ENCODE results near the gene MAFB. TPM values are rescaled to one million over a fixed set of nuclear protein-coding genes. Genes with fewer than 3 reads are reported as not detected.

MAFB gene
- total and polyA plus RNA-seq, 9 of the 15 experiments (the other 6 are each of a cell fraction or from before 2014, with no cell fraction given) = 0.04 TPM; not detected in 8

DNA sequence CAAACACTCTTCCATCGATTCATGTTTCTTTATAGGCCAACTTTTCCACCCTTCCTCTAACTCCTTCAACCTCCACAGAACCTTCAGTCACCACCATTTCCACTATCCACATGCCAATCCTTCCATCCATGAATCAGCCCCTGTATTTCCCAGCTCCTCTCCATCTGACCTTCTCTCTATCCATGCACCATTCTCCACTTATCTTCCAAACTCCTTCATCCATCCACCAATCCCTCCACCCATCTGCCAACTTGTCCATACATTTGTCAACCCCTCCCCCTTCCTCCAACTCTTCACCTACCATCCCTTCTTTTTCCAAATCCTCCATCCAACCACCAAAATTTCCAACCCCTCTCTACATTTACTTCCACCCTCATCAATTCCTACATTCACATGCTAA, 49.9 kb downstream of the MAFB start (continued):
- TF ChIP-seq, protein P1, sequence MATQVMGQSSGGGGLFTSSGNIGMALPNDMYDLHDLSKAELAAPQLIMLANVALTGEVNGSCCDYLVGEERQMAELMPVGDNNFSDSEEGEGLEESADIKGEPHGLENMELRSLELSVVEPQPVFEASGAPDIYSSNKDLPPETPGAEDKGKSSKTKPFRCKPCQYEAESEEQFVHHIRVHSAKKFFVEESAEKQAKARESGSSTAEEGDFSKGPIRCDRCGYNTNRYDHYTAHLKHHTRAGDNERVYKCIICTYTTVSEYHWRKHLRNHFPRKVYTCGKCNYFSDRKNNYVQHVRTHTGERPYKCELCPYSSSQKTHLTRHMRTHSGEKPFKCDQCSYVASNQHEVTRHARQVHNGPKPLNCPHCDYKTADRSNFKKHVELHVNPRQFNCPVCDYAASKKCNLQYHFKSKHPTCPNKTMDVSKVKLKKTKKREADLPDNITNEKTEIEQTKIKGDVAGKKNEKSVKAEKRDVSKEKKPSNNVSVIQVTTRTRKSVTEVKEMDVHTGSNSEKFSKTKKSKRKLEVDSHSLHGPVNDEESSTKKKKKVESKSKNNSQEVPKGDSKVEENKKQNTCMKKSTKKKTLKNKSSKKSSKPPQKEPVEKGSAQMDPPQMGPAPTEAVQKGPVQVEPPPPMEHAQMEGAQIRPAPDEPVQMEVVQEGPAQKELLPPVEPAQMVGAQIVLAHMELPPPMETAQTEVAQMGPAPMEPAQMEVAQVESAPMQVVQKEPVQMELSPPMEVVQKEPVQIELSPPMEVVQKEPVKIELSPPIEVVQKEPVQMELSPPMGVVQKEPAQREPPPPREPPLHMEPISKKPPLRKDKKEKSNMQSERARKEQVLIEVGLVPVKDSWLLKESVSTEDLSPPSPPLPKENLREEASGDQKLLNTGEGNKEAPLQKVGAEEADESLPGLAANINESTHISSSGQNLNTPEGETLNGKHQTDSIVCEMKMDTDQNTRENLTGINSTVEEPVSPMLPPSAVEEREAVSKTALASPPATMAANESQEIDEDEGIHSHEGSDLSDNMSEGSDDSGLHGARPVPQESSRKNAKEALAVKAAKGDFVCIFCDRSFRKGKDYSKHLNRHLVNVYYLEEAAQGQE (IDR thresholded peaks at IDR 0.05; ENCODE audit: borderline replicate concordance) = no peak
- TF ChIP-seq, protein P1 (CRISPR knock-in tag; IDR thresholded peaks at IDR 0.05; ENCODE audit: low read depth) = no peak
- TF ChIP-seq ZNF324 (CRISPR knock-in tag; IDR thresholded peaks at IDR 0.05) = no peak

DNA sequence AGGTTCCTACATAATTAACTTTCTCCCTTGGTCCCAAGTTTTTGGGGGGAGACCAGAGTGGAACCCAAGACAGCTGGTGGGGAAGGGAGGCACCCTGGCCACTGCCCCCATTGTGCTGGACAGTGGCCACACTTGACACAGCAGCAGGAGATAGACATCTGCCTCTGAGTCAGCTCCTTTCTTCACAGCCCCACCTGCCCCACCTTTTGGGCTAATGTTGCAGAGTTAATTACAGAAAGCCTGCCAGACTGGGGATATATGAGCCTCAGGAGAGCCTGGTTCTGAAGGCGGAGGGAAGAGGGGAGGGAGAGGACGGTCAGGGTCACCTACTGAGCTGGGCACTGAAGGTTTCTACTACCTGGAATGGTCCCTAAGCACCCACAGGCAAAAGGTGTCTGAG, 50.6 kb downstream of the MAFB start:
- no peaks in the 10 kb centered on the region for H3K4me1 ChIP-seq (replicated peaks in 1 of 2; ENCODE audit: control insufficient read depth in 2 of 2, insufficient read depth in 2 of 2, low read length in 2 of 2)
- WGBS (ENCODE audit: insufficient coverage, low coverage, missing lambda C conversion rate) = 0% methylated on average over 2 of the region's 2 CpGs
- intact Hi-C loops (cut with micrococcal nuclease) (no loop called here), in situ Hi-C loops (cut with MboI) (no loop called here)
- no peaks in the 10 kb centered on the region for H3K9me1 ChIP-seq (ENCODE audit: control insufficient read depth, insufficient read depth, low read length)
- DNase-seq (ENCODE audit: extremely low read depth in 1 of 4, low spot score in 3 of 4) (no peak), FAIRE-seq (no peak), ATAC-seq (0 out of 3 replicates have a peak, but pooled peaks have one; percentile 29)
- no peaks in the 10 kb centered on the region for H3K27me3 ChIP-seq (ENCODE audit: control insufficient read depth in 2 of 2, insufficient read depth in 2 of 2, low read length in 2 of 2)
- H3K4me2 ChIP-seq (ENCODE audit: insufficient read depth, low read length) = no peak overlapping the region
- H3K9ac ChIP-seq (ENCODE audit: insufficient read depth in 1 of 2, low read depth in 2 of 2, low read length in 2 of 2) = no peak overlapping the region
- BruUV-seq (replicated peaks) = no TSS peak
- no peaks in the 10 kb centered on the region for H3K79me2 ChIP-seq (ENCODE audit: control insufficient read depth, insufficient read depth, low read length)
- POLR2A ChIA-PET = no interaction called here
- H3K4me3 ChIP-seq = no peak overlapping the region
- no peak overlapping the region for H3K27ac ChIP-seq (ENCODE audit: extremely low read depth, low read depth, low read length)
- no peaks in the 10 kb centered on the region for H3K9me3 ChIP-seq (replicated peaks; ENCODE audit: control insufficient read depth, insufficient read depth, low read depth, low read length)
- no peak overlapping the region for H2AFZ ChIP-seq (ENCODE audit: low read depth, low read length)
- no peaks in the 10 kb centered on the region for H4K20me1 ChIP-seq (replicated peaks; ENCODE audit: control insufficient read depth, insufficient read depth, low read length)
- H3K36me3 ChIP-seq (ENCODE audit: control insufficient read depth, insufficient read depth, low read length) = no peaks in the 10 kb centered on the region
- CTCF ChIA-PET (ENCODE audit: low intra/inter-chr PET ratio) = no interaction called here
- TF ChIP-seq, protein P2, sequence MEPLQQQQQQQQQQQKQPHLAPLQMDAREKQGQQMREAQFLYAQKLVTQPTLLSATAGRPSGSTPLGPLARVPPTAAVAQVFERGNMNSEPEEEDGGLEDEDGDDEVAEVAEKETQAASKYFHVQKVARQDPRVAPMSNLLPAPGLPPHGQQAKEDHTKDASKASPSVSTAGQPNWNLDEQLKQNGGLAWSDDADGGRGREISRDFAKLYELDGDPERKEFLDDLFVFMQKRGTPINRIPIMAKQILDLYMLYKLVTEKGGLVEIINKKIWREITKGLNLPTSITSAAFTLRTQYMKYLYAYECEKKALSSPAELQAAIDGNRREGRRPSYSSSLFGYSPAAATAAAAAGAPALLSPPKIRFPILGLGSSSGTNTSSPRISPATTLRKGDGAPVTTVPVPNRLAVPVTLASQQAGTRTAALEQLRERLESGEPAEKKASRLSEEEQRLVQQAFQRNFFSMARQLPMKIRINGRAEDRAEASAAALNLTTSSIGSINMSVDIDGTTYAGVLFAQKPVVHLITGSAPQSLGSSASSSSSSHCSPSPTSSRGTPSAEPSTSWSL (CRISPR knock-in tag; IDR thresholded peaks at IDR 0.05; ENCODE audit: borderline replicate concordance) = no peak
- TF ChIP-seq TOE1 (IDR thresholded peaks at IDR 0.05; ENCODE audit: borderline replicate concordance) (no peak), TOE1 (CRISPR knock-in tag; IDR thresholded peaks at IDR 0.05; ENCODE audit: borderline replicate concordance, low read depth) (no peak), BCOR (IDR thresholded peaks at IDR 0.05) (no peak), ZNF589 (CRISPR knock-in tag; IDR thresholded peaks at IDR 0.05; ENCODE audit: low read depth) (no peak), KAT8 (IDR thresholded peaks at IDR 0.05; ENCODE audit: low read depth) (no peak)
- TF ChIP-seq, protein P3, sequence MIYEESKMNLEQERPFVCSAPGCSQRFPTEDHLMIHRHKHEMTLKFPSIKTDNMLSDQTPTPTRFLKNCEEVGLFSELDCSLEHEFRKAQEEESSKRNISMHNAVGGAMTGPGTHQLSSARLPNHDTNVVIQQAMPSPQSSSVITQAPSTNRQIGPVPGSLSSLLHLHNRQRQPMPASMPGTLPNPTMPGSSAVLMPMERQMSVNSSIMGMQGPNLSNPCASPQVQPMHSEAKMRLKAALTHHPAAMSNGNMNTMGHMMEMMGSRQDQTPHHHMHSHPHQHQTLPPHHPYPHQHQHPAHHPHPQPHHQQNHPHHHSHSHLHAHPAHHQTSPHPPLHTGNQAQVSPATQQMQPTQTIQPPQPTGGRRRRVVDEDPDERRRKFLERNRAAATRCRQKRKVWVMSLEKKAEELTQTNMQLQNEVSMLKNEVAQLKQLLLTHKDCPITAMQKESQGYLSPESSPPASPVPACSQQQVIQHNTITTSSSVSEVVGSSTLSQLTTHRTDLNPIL (CRISPR knock-in tag; IDR thresholded peaks at IDR 0.05) = no peak
